ENCODE data around the gene FTSJ1.

- TF ChIP-seq CTCF (IDR thresholded peaks at IDR 0.05; ENCODE audit: insufficient read depth, low read length, poor library complexity, severe bottlenecking) = no peak
- no peak for TF ChIP-seq EZH2phosphoT487 (conservative IDR thresholded peaks at IDR 0.05; ENCODE audit: low read length)
Measured at GRCh38 chrX:48513670-48514069, 37.7 kb downstream of the FTSJ1 start.

Data from SU-DHL-6 (cell line).